Liver (tissue), 9 donors: ENCODE data around the gene INTS15. TPM values are rescaled to one million over a fixed set of nuclear protein-coding genes. Genes with fewer than 3 reads are reported as not detected.
A peak's percentile ranks its signal among the peaks of the same experiment; 100 is the strongest.

Experiments
- DNase-seq: peaks from one replicate; pipeline ENCODE4 v3.0.0-alpha.2; 2017; ENCODE audit warnings: low spot score
- H3K27ac ChIP-seq, 2 donors: one replicate each; pipeline ENCODE4 v1.7.0; 2013; ENCODE audit warnings: inconsistent platforms in 2 of 2, low read length in 2 of 2, control low read depth in 1 of 2, low read depth in 1 of 2, mild to moderate bottlenecking in 1 of 2
- H3K27me3 ChIP-seq, 4 donors: one replicate each; pipeline versions ENCODE4 v1.6.1 to v1.7.0; 2013; ENCODE audit warnings: low read length in 3 of 4, inconsistent platforms in 1 of 4, mild to moderate bottlenecking in 1 of 4, moderate library complexity in 1 of 4; ENCODE audit not compliant: control insufficient read depth in 4 of 4, insufficient read depth in 4 of 4
- H3K36me3 ChIP-seq, 4 donors: one replicate each; pipeline versions ENCODE4 v1.6.1 to v1.7.0; 2013; ENCODE audit warnings: low read length in 3 of 4, mild to moderate bottlenecking in 3 of 4, low read depth in 1 of 4, moderate library complexity in 1 of 4; ENCODE audit not compliant: control insufficient read depth in 4 of 4, insufficient read depth in 3 of 4
- H3K4me1 ChIP-seq, 4 donors: one replicate each; pipeline versions ENCODE4 v1.6.1 to v1.7.0; 2013; ENCODE audit warnings: low read length in 3 of 4, mild to moderate bottlenecking in 3 of 4, moderate library complexity in 1 of 4; ENCODE audit not compliant: control insufficient read depth in 4 of 4, insufficient read depth in 4 of 4
- H3K4me3 ChIP-seq, 3 donors: one replicate each; pipeline versions ENCODE4 v1.6.1 to v1.7.0; 2013; ENCODE audit warnings: low read length in 3 of 3, control low read depth in 1 of 3, low read depth in 1 of 3, mild to moderate bottlenecking in 1 of 3
- H3K9ac ChIP-seq, 2 donors: one replicate each; pipeline ENCODE4 v1.7.0; 2013; ENCODE audit warnings: low read length in 2 of 2, mild to moderate bottlenecking in 2 of 2, moderate library complexity in 2 of 2, control low read depth in 1 of 2, low read depth in 1 of 2
- H3K9me3 ChIP-seq, 4 donors: one replicate each; pipeline versions ENCODE4 v1.6.1 to v1.7.0; 2013; ENCODE audit warnings: low read length in 3 of 4; ENCODE audit not compliant: control insufficient read depth in 4 of 4
- ATF3 ChIP-seq: IDR thresholded peaks from 2 replicates; pipeline ENCODE4 v1.6.1; 2016; ENCODE audit warnings: antibody characterized with exemption
- CTCF ChIP-seq: fragments of 150-350 bp; IDR thresholded peaks from 2 replicates; pipeline ENCODE4 v1.5.1; 2017; ENCODE audit warnings: improper control_type of control experiment, low read depth, low read length; ENCODE audit not compliant: missing input control
- EGR1 ChIP-seq, 2 donors: IDR thresholded peaks; 2 replicates each; pipeline ENCODE4 v1.6.1; 2016 to 2018; ENCODE audit warnings: antibody characterized with exemption in 2 of 2, low read depth in 2 of 2
- FOXA1 ChIP-seq: IDR thresholded peaks from 2 replicates; pipeline ENCODE4 v1.6.1; 2016; ENCODE audit warnings: antibody characterized with exemption
- FOXA2 ChIP-seq: IDR thresholded peaks from 2 replicates; pipeline ENCODE4 v1.6.1; 2016; ENCODE audit warnings: antibody characterized with exemption
- GABPA ChIP-seq, 2 donors: IDR thresholded peaks in 1 of 2; conservative IDR thresholded peaks in 1 of 2; 2 replicates each; pipeline ENCODE4 v1.6.1; 2016; ENCODE audit warnings: antibody characterized with exemption in 2 of 2, mild to moderate bottlenecking in 1 of 2, moderate library complexity in 1 of 2
- HNF4A ChIP-seq, 2 donors: conservative IDR thresholded peaks; 2 replicates each; pipeline ENCODE4 v1.6.1; 2016; ENCODE audit warnings: antibody characterized with exemption in 2 of 2, mild to moderate bottlenecking in 2 of 2
- HNF4G ChIP-seq: IDR thresholded peaks from 2 replicates; pipeline ENCODE4 v1.6.1; 2016; ENCODE audit warnings: antibody characterized with exemption
- JUND ChIP-seq, 2 donors: IDR thresholded peaks; 2 replicates each; pipeline ENCODE4 v1.6.1; 2016; ENCODE audit warnings: antibody characterized with exemption in 2 of 2
- MAX ChIP-seq: IDR thresholded peaks from 2 replicates; pipeline ENCODE4 v1.6.1; 2016; ENCODE audit warnings: antibody characterized with exemption
- NR2F2 ChIP-seq: IDR thresholded peaks from 2 replicates; pipeline ENCODE4 v1.6.1; 2016; ENCODE audit warnings: antibody characterized with exemption
- RAD21 ChIP-seq, 2 donors: IDR thresholded peaks; 2 replicates each; pipeline ENCODE4 v1.6.1; 2016; ENCODE audit warnings: antibody characterized with exemption in 2 of 2, mild to moderate bottlenecking in 2 of 2
- REST ChIP-seq: IDR thresholded peaks from 2 replicates; pipeline ENCODE4 v1.6.1; 2016; ENCODE audit warnings: antibody characterized with exemption, mild to moderate bottlenecking
- RXRA ChIP-seq, 2 donors: IDR thresholded peaks; 2 replicates each; pipeline ENCODE4 v1.6.1; 2017 to 2018; ENCODE audit warnings: antibody characterized with exemption in 2 of 2, mild to moderate bottlenecking in 1 of 2
- SP1 ChIP-seq: IDR thresholded peaks from 2 replicates; pipeline ENCODE4 v1.6.1; 2018; ENCODE audit warnings: antibody characterized with exemption, mild to moderate bottlenecking
- TAF1 ChIP-seq: conservative IDR thresholded peaks from 2 replicates; pipeline ENCODE4 v1.6.1; 2016; ENCODE audit warnings: antibody characterized with exemption, mild to moderate bottlenecking
- YY1 ChIP-seq: IDR thresholded peaks from 2 replicates; pipeline ENCODE4 v1.6.1; 2016; ENCODE audit warnings: antibody characterized with exemption, mild to moderate bottlenecking
- ZBTB33 ChIP-seq: IDR thresholded peaks from 2 replicates; pipeline ENCODE4 v1.6.1; 2016; ENCODE audit warnings: antibody characterized with exemption
- WGBS: extraction: QIAGEN DNeasy Blood & Tissue Kit; methylation state at CpG from one replicate; pipeline ENCODE4 v1.1.7; 2013; 5-methylcytosine and 5-hydroxymethylcytosine counted together
- polyA plus RNA-seq, 2 donors: library from polyadenylated mRNA; stranded (reverse) in 1 of 2; unstranded in 1 of 2; fragments of 200-250 nt in 1 of 2; fragments of >200 nt in 1 of 2; fragmentation: Nextera tagmentation in 1 of 2; extraction: Ambion mirVana in 1 of 2; gene quantifications; one replicate each; pipeline versions ENCODE4 v1.2.1 to v1.2.3, GENCODE V29; 2013 to 2015
- total RNA-seq, 2 donors: library from RNA; depleted of rRNA; stranded (reverse); fragments of >200 nt; gene quantifications; one replicate each; pipeline ENCODE4 v1.2.3, GENCODE V29; 2014
- donor health status: healthy.
- donor health status: healthy.
- donor health status: healthy.
- donor health status: healthy.
- donor health status: healthy.

INTS15 gene
- total and polyA plus RNA-seq, 4 donors, result 5.2 to 10.4 (median 8.2) TPM

- 97% methylated on average over 10 of the region's 10 CpGs for WGBS
- peaks cover 2 to 18% (median 8%) of the 10 kb centered on the region in 4 donors for H3K9me3 ChIP-seq
- H3K27me3 ChIP-seq, result no peaks in the 10 kb centered on the region
- H3K4me1 ChIP-seq, result no peaks in the 10 kb centered on the region
- no peak overlapping the region for H3K27ac ChIP-seq
- no peak overlapping the region for H3K9ac ChIP-seq
- no peak for TF ChIP-seq FOXA1
- no peak for TF ChIP-seq ATF3
- no peak for TF ChIP-seq NR2F2
- no peak for TF ChIP-seq YY1
- no peak for TF ChIP-seq RAD21 (IDR thresholded peaks at IDR 0.05)
- no peak for TF ChIP-seq GABPA (IDR thresholded peaks at IDR 0.05 in 1 of 2, conservative IDR thresholded peaks at IDR 0.05 in 1 of 2)
- TF ChIP-seq HNF4A (conservative IDR thresholded peaks at IDR 0.05), result no peak
- TF ChIP-seq ZBTB33, result no peak
- TF ChIP-seq TAF1, result no peak
- TF ChIP-seq FOXA2, result no peak
- no peak for TF ChIP-seq JUND (IDR thresholded peaks at IDR 0.05)
- TF ChIP-seq EGR1 (IDR thresholded peaks at IDR 0.05; ENCODE audit: low read depth in 2 of 2), result no peak
- TF ChIP-seq HNF4G, result no peak
- TF ChIP-seq RXRA (IDR thresholded peaks at IDR 0.05), result no peak
- TF ChIP-seq CTCF, result no peak
- TF ChIP-seq REST, result no peak
- no peak for TF ChIP-seq SP1
- no peak overlapping the region for H3K4me3 ChIP-seq
- no peak for DNase-seq
- H3K36me3 ChIP-seq, result peaks cover 19 to 77% (median 32%) of the 10 kb centered on the region in 4 donors
These were observed 60.3 kb downstream of the INTS15 start for GRCh38 chr7:6650086-6650485.

GRCh38 chr7:6650521-6651011 is 60.7 kb downstream of the INTS15 start:
- H3K36me3 ChIP-seq, result peaks cover 21 to 80% (median 32%) of the 10 kb centered on the region in 4 donors
- no peaks in the 10 kb centered on the region for H3K4me1 ChIP-seq
- peaks cover 2 to 18% (median 8%) of the 10 kb centered on the region in 4 donors for H3K9me3 ChIP-seq
- H3K4me3 ChIP-seq, result no peak overlapping the region
- no peak overlapping the region for H3K27ac ChIP-seq
- no peak overlapping the region for H3K9ac ChIP-seq
- peak; percentile 19 for DNase-seq
- no peaks in the 10 kb centered on the region for H3K27me3 ChIP-seq
- 98% methylated on average over 12 of the region's 12 CpGs for WGBS
- TF ChIP-seq MAX (no peak), FOXA2 (no peak), SP1 (no peak), TAF1 (no peak), NR2F2 (no peak), YY1 (no peak), REST (no peak), EGR1 (IDR thresholded peaks at IDR 0.05; ENCODE audit: low read depth in 2 of 2) (no peak), JUND (IDR thresholded peaks at IDR 0.05) (no peak), ATF3 (no peak), HNF4A (conservative IDR thresholded peaks at IDR 0.05) (no peak)
